GM13976 (cell line): ENCODE measurements around the gene COX14.

Experiments
- DNase-seq: peaks from one replicate; pipeline ENCODE4 v3.0.0; 2012; ENCODE audit warnings: low spot score
- in situ Hi-C: fragments of 300-500 bp; cut with MboI; formaldehyde crosslinking; loops from one replicate; pipeline ENCODE4 v1.12.0; 2022; ENCODE audit warnings: low sequenced_read_pairs, mixed read lengths, inconsistent platforms; ENCODE audit not compliant: unreplicated experiment
- TF ChIP-seq, protein P1 (sequence below): IDR thresholded peaks from 2 replicates; pipeline ENCODE4 v1.5.1; 2012; ENCODE audit warnings: borderline replicate concordance, mild to moderate bottlenecking; ENCODE audit not compliant: insufficient read depth; ENCODE audit errors: extremely low read depth, missing control alignments, control extremely low read depth

The COX14 gene

GRCh38 chr12:50164963-50165362, 52.9 kb downstream of the COX14 start:
- in situ Hi-C loops: no loop called here
- TF ChIP-seq, protein P1, sequence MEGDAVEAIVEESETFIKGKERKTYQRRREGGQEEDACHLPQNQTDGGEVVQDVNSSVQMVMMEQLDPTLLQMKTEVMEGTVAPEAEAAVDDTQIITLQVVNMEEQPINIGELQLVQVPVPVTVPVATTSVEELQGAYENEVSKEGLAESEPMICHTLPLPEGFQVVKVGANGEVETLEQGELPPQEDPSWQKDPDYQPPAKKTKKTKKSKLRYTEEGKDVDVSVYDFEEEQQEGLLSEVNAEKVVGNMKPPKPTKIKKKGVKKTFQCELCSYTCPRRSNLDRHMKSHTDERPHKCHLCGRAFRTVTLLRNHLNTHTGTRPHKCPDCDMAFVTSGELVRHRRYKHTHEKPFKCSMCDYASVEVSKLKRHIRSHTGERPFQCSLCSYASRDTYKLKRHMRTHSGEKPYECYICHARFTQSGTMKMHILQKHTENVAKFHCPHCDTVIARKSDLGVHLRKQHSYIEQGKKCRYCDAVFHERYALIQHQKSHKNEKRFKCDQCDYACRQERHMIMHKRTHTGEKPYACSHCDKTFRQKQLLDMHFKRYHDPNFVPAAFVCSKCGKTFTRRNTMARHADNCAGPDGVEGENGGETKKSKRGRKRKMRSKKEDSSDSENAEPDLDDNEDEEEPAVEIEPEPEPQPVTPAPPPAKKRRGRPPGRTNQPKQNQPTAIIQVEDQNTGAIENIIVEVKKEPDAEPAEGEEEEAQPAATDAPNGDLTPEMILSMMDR: no peak
- no peak for DNase-seq

GRCh38 chr12:50166799-50167048, 54.7 kb downstream of the COX14 start:
- DNase-seq: peak; percentile 75
- in situ Hi-C loops: no loop called here
- TF ChIP-seq, protein P1: no peak

- in situ Hi-C loops: no loop called here
- TF ChIP-seq, protein P1: no peak
- DNase-seq: peak; percentile 99
Measured at GRCh38 chr12:50167049-50167828, 55.2 kb downstream of the COX14 start, which contains the start of gene CERS5. TSS of gene CERS5 (minus strand) at chr12:50167369. CDS start at chr12:50167297, 72 bp downstream.
